Measurements from ENCODE around the gene STK24. TPM values are rescaled to one million over a fixed set of nuclear protein-coding genes. Genes with fewer than 3 reads are reported as not detected.

Gene STK24
- total RNA-seq, 1 donor from 2014 or later, result 26.2 TPM

DNA sequence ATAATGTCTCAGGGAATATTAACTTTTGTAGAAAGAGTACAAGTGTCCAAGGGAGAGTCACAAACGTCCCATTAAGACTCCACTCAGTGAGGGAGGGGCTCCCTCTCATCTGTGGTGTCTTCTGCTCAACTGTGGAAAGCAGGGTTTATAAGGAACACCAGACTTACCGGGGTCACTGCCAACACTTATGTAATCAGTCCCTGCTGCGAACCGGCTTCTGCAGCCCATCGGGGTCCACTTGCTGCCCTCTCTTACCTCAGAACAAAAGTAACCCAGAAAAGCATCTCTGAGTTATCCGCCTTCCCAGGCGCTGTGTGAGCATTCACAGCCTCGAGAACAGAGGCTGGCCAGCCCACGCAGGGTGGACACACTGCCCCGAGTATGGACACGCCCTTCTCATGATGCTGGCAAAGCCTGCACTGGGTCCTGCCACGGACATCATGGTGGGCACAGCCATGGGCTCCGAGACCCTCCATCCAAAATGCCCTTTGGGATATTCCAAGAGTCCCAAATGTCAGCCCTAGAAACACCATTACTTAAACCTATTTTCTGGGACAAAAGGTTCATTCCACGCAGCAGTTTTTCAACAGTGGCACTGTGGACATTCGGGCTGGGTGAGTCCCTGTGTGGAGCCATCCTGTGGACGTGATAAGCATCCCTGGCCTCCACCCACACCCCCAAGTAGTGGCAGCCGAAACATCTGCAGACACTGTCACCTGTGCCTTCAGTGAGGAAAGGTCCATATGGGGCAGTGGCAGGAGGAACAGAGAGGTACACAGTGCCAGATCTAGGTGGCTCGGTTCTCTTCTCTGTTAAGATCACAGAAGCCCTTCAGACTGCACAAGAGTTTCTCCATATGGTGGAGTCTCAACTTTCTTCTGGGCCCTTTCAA lies 63.9 kb downstream of the STK24 start:
- no peak for DNase-seq (ENCODE audit: low spot score)

DNA sequence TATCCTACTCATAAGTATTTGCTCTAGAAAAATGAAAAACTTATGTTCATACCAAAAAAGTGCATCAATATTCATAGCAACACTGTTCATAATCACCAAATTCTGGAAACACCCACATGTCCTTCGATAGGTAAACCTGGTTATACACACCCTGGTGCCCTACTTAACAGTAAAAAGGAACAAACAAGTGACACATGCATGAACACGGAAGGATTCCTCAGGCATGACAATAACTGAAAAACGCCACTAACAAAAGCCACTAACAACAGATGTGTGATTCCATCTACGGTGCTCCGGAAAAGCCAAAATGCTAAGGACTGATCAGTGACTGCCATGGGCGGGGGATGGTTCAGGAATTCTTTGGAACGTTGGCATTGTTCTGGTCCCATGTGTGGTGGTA lies 65.5 kb downstream of the STK24 start:
- DNase-seq (ENCODE audit: low spot score), result no peak

DNA sequence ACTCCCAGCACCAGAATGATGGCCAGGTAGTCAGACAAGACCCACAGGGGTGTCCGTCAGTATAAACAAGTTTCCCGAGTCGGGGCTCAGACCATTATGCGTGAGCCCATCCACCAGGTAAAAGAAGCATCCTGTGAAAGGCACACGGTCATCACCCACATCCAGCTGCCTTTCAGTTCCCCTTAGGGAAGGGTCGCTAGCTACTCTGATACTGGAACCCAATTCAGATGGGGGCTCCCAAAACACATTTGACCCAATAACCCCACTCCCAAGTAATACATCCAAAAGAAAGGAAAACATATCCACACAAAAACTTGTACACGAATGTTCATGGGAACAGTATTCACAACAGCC lies 66.8 kb downstream of the STK24 start:
- no peak for DNase-seq (ENCODE audit: low spot score)

DNA sequence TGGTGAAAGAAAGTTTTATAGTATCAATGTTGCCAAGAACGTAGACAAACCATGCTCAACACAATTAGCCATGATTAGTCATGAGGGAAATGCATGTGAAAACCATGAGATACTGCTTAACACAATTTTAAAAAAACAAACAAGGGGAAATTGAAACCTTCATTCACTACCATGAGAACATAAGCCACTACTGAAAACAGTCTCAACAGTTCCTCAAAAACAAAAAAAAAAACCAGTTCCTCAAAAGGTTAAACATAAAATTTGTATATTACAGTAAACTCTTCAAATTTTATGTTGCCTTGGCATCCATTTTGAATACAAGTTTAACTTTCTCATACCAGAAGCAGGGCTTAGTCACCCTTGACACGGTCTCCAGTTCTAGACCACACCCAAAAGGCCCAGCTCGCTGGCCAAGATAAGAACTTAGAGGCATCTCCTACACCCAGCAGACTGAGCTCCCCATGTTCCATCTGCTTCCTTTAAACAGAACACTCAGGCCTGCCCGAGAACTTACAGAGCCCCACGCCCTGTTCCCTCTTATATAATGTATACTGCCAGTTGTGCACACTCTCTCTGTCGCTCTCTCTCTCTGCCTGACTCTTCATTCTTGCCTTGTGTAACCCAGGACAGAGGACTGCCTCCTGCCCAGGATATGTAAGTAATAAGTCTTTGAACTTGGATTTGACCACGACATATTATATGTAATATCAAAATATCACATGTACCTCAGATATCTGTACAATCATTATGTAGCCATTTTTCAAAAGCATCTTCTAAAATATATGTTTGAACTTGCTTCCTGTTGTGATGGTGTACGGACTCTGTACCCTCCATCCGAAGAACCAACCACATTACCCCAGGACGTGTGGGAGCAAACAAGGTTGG lies 67.4 kb downstream of the STK24 start:
- peak; percentile 90 for DNase-seq (ENCODE audit: low spot score)

DNA sequence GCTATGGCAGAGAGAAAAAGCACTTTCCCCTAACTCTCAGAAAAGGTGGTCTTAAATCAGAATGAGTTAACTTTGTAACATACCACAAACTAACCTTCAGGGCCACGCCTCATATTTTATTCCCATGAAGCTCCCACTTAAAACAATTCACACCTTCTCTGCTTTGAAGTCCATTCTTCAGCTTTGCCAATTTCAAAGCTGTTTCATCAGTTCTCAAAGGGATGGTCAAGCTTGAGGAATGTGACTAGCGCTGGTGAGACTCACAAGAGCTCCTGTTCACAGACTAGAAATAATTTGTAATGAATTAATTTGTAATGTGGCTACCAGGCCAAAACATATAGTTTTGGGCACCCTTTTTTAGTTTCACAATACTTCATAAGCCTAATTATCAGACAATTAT lies 68.2 kb downstream of the STK24 start:
- no peak for DNase-seq (ENCODE audit: low spot score)

DNA sequence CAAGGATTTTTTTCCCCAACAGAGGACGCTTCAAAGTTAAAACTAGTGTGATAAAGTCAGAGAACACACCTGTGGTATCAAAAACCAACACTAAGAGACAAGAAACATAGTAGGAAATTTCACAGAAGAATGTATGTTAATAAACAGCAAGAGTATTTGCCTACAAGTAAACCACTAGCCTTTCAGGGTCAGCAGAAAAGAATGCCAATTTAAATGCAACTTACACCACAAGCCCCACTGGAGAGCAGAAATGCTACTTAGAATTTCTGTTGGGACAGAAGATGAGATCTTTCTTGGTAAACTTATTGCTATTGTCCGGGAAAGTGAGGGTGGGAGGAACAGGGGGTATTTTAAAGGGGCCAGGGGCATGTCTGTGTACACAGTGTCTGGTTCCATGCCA lies 68.6 kb downstream of the STK24 start:
- no peak for DNase-seq (ENCODE audit: low spot score)

DNA sequence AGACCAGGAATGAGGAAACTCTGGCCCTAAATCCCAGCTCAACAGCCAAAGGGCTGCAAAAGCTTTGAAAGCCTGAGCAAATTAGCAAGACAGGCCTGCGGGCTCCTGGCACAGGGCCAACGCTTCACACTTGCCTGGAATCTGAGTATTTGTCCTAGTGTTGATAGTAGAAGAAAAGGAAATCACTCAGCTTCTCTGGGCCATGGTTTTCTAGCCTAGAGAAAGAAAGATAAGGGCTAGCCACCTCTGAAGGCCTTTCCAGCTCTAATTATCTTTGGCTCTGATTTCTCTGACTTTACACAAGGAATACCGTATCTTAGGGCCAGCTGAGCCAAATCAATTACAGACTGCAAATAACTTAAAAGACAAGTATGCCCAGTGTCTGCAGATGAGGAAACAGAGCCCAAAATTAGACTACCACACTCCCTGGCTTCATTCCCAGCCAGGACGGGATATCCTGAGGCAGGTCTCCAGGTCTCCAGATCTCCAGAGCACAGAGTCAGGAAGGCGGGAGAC lies 69.6 kb downstream of the STK24 start:
- peak; percentile 34 for DNase-seq (ENCODE audit: low spot score)

DNA sequence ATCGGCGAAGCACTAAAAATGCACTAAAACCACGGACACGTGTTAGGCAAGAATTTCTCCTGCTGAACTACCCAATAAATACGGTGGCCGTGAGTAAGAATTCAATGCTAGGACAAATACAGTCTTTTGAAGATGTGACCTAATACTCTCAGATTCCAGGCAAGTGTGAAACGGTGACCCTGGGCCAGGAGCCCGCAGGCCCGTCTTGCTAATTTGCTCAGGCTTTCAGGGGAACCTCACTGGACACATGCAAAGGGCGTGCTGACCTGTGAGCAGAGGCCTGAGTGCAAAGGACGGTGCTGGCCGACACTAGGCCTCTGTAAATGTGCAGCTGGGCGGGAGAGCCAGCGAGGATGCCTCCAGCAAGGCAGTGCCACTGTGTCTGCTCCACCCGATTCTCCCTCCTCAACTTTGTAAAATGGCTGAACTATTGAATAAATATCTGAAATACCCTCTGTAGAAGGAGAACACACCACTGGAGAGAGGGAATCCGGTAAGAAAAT lies 70.1 kb downstream of the STK24 start:
- DNase-seq (ENCODE audit: low spot score), result no peak

DNA sequence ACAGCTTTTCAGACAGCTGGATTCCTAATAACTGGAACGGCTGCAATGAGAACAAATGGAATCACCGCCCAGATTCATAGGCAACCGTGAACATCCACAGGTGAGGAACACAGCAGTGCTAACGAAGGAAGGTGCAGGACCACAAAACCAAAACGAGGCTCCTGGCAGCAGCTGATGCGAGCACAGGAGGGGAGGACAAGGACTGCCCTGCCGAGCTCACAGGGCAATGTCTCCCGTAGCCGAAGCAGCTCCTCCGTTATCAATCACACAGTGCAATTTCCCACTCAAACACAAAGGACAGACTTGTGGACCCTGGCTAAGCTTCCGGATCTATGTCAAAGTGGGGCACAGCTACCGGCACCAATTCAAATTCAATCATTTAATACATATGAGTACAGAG lies 70.6 kb downstream of the STK24 start:
- no peak for DNase-seq (ENCODE audit: low spot score)

DNA sequence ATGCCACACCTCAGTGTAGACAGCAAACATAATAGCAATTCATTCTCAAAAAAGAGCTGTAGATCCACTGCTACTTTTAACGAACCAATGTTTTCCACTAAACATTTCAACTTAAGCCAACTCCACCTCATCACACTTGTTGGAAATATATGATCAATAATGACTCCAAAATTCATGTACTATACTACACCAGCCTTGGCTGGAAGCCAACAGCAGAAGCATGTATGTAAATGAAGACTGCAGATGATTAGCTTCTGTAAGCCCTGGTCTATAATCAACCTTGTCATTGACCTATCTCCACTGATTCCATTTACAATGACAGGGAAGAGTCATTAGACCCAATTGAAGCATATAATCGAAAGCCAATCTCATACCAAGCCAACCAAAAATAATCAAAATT lies 71.7 kb downstream of the STK24 start:
- DNase-seq (ENCODE audit: low spot score), result no peak

DNA sequence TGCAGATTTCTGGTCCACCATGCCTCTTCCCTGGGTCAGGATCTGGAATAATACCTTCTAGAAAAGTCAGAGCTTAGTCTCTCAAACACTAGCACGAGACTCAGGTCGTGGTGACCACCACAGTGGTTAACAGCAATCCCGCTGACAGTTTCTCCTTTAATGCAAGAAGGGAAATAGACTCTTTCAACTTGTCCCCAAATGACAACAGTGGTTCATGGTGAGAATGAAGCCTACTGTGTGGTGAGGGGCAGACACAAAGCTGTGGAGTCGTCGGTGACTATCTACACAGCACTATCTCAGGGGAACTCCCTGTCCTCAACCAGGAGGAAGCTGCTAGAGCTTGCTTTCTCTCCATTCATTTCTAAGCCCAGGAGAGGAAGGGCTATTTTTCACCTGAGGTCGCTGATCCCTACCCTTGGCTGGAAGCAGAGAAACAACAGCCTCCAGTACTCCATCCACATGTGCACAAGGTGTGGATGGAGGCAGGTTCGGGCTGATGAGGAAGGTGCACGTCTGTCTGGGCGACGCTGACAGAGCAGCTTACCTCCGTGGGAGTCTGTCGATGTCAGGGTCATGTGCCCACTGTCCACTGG lies 72.4 kb downstream of the STK24 start:
- no peak for DNase-seq (ENCODE audit: low spot score)

DNA sequence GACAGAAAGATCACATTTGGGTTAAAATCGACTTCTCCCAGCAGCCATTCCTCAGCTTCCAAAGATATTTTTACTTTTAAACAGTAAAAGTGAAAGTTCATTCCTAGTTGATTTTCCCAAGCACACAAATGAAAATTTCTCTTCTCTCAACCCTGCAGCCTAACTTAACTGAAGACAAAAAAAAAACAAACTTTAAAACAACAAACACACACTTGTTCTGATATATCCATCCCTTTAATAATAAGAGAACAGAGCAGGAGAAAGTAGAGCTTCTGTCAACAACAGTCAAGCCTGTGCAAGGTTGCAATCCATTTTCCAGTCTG lies 72.9 kb downstream of the STK24 start:
- DNase-seq (ENCODE audit: low spot score), result no peak

DNA sequence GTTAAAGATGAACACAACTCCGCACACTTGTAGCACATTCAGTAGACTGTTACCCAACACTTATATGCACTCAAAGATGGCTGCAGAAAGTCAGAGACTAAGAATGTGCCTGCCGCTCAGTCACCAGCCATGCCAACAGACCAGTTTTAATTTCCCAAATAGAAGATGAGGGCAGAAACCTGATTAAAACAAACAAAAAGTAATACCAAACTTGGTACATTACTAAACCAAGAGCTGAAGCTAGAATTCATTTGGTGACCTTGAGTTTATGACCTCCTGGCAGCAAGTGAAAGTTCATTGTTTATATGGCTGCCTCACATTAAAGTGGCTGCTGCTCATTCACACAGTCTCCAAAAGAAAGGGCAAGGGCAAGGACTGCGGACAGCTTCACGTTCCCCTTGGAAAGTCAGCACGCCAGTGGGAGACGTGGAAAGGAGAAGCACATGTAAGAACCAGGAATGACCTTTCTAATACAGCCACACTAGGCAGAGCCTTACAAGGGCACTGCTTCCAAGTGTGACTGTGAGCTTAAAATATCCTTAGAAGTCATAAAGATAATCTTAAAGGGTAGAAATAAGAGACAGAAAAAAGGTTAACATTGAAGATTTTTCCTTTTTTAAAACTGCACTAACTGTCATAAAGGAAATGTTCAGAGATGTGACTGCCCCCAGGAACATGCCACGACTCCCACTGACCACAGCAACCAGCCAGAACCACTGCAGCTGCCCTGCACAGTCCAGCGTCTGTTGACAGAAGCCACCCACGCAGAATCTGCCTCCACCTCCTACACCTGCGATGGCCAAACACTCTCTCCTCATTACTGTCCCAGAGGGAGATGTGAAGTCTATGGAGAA lies 73.5 kb downstream of the STK24 start:
- DNase-seq (ENCODE audit: low spot score), result no peak

DNA sequence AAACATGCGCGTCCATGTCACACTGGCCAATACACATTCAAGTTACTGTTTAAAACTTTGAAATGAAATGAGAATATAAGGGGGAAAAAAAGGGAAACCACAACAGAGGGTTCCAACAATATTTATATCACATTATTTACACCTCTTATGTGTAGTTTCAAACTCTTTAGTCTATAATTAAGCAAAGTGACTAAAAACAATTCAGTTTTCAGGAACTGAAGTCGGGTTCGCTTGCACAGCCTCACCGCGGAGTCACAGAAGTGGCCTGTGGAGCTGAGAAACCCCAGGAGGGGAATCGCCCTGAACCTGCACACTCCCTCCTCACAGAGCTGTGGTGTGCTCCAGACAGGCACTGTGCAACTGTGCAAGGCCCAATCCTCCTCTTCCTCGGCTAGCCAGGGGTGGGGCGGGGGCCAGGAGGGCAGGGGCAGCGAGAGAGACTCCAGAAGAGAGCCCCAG lies 75.9 kb downstream of the STK24 start:
- DNase-seq (ENCODE audit: low spot score), result no peak

DNA sequence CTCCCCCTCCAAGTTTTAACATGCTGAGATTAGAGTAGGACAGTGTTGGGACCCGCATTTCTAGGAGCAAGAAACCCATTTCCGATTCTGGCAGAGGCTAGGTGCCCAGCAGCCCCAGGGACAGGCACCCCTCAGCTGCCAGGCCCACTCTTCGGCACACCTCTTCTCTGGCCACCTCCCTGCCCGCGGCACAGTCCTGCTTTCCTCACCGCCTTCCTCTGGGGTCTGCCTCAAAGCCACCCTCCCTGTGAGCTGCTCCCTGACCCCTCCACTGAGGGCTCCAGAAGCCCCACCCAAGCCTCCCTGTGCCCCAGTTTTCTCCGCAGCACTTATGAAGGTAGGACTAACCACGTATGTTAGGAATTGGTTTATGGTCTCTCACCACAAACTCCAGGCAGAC lies 79.9 kb downstream of the STK24 start:
- no peak for DNase-seq (ENCODE audit: low spot score)

DNA sequence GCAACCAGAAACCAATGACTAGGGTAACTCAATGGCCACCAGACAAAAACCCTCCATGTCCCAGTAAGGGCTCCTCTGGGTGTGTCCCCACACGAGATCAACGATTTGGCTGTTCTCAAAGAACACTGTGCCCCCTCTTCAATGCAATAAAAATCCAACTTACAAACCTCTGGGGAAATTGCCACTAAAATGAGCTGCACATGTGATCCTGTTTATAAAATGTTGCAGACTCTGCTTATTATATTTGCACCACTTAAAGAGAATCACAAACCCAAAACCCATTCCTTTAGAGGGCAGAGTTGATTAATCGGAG lies 80.5 kb downstream of the STK24 start:
- no peak for DNase-seq (ENCODE audit: low spot score)

DNA sequence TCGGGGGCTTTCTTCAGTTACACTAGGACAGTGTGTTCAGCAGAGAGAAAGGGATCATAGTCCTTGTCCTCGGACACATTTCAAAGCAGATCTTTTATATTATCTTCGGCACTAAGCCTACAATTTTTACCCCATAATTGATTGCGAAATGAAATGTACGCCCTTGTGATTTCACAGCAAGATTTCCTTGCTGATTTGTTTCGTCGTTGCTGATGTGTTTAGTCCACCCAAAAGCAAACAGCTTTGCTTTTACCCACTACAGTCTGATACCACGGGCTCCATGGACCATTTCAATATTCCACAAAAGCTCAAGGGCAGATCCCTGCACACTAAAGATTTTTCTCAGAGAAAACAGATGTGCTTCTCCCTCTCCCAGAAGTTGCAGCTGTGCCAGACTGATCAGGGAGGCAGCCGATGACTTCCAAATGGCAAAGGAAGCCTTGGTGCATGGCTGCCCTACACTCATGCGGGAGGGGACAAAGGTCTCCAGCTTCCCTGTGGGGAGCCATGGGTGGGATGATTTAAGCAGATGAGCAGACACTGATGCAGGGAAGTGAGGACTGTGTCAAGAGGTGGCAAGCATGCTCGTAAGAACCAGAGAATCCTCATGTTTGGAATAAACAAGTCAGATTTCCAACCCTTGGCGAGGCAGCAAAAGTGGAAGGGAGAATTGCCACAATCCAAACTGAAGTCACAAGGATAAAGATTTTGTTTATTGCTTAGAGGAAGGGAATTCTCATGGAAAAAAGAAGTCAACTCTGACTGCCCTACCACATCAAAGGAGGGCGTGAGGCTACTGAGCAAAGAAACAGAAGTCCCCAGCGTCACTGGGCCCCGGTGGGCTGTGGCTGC lies 81.1 kb downstream of the STK24 start:
- DNase-seq (ENCODE audit: low spot score), result peak; percentile 67

DNA sequence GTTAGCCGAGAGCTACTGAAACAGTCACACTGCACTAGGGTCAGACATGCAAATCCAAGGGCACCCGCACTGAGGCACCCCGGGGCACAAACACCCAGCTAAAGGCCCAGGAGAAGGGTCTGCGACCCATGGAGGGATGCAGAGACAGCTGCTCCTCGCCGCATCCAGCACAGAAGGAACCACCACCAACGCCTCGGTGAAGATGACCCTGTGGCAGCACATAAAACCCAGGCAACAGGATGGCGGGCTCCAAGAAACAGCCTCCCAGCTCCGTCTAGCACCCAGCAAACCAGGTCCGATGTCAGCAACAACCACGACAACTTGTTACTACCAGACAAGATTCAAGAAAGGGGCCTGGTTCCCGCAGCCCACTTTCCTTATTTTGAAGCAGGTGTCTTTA lies 82.1 kb downstream of the STK24 start:
- DNase-seq (ENCODE audit: low spot score), result no peak

DNA sequence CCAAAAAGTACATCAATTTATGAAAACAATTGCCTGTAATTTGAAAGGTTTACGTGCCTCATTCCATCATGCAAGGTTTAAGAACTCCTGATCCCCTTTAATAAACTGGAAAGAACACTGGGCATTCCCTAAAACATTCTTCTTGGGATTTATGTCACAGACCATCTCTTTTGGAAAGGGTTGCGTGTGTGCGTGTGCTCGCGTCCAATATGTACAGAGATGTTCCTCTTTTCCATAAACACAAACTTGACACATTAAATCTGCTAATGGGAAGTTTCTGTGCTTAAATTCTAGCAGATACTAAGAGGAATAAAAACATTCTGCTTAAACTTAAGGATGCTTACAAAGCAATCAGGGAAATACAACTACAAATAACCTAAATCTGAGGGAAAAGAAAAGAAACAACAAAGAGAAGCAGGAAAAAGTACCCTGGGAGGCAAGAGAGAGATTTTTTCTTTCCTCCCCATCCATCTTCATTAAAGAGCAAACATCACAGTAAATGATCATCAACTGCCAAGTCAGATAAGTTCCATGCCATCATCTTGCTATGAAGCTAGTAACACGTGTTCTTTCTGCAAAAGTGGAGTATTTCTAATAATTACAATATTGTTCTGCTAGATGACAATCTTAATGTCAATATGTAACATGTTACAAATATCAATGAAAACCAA lies 83.7 kb downstream of the STK24 start:
- no peak for DNase-seq (ENCODE audit: low spot score)
